ENCODE data around the gene TMIGD1.

TMIGD1 gene

GRCh38 chr17:30292286-30292858 is 41.5 kb downstream of the TMIGD1 start:
- DNase-seq (ENCODE audit: insufficient read length, low spot score) (no peak), FAIRE-seq (peak; percentile 77)

GRCh38 chr17:30291543-30292285 is 42.1 kb downstream of the TMIGD1 start, which contains the start of gene BLMH:
Gene BLMH, minus strand, starts transcription at chr17:30291944. Its CDS starts 125 bp downstream, at chr17:30291819.
- FAIRE-seq (no peak), DNase-seq (ENCODE audit: insufficient read length, low spot score) (peak; percentile 88)

DNA sequence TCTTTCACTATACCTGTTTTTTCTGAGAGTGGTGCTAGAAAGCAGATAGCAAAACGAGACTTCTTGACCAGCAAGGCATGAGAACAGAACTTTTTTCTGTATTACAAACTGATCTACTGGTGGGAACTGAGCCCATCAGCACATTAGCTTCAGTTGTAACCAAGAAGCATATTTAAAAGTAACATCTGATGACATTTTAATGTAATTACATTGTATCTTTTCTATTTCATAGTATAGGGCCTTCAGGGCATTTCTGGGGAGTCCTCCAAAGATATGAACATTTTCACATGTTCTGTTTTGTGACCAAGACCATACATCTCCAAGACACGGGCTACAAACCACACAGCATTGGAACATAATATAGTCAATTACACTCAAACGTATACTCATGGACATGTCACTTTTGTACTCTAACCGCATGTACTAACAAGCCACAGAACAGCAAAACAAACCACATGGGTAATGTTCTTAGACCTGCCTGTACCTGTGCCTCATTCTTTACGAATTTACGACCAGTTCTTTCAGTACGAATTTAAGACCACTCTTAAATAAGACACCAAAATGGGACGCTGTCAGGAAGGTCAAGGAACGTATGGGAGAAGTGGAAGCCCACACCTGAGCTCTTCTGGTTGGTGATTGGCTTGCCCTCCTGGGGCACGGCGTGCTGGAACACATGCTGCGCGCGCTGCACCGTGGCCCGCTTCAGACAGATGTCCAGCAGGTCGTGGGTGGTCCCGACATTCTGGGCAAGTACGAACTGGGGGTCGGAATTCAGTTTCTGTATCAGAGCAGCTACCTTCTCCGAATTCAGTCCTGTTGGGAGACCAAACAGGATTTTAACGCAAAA is 42.9 kb downstream of the TMIGD1 start:
- DNase-seq (ENCODE audit: insufficient read length, low spot score) = peak; percentile 26

GRCh38 chr17:30290077-30290476 is 43.8 kb downstream of the TMIGD1 start:
- DNase-seq (ENCODE audit: insufficient read length, low spot score) = no peak
- no peak for FAIRE-seq

More for the DNA sequence above, 42.9 kb downstream of the TMIGD1 start:
- peak; percentile 89 for FAIRE-seq

DNA sequence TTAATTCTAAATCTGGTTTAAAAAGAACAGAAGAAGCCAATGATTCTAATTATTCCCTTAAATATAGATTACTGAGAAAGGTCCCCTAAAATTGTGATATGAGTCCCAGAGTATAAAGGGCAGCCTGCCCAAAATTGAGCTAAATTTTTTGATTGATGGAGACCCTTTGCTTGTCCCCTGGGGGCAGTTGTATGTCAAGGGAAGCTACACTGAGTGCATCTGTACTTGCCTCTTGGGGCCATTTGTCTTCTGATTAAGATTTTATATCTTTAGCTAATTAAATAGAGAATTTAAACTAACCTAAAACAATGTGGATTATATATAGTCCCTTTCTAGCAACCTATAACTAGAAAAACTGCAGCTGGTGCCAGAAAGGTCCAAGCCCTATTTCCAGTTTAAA is 54.7 kb downstream of the TMIGD1 start:
- no peak for DNase-seq (ENCODE audit: insufficient read length, low spot score)
- no peak for FAIRE-seq

DNA sequence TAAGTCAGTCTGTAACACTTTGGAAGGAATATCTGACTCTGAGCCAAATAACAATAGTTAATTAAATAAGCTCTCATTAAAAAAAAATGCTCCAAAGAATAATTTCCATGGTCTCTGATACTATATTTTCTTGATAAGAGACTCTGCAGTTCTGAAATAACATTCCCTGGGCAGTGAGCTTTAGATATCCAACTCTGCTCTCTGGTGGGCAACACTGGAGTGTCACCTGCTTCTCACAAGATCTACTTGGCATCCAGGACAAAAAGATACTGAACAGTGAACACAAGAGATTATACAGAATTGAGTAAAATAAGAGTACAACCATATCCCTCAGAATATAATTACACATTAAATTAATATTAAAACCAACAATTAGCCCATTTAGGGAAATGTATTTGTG is 55.8 kb downstream of the TMIGD1 start:
- DNase-seq (ENCODE audit: insufficient read length, low spot score) = no peak

DNA sequence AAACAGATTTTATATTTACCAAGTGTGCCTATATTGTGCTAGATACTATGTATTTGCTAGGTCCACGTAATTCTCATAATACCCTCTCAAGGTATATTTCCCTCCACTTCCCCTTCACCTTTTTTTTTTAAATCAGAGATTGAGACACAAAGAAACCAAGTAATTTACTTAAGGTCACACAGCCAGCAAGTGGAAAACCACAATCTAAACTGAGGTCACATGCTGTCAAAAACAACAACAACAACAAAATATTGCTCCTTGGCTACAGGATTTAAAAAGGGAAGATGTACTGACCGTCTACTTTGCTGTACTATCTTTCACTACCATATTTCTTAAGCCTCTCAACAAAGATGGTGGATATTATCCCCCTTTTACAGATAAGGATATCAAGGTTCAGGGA is 57.9 kb downstream of the TMIGD1 start:
- DNase-seq (ENCODE audit: insufficient read length, low spot score) = no peak
- FAIRE-seq = no peak

More for the DNA sequence above, 55.8 kb downstream of the TMIGD1 start:
- peak; percentile 21 for FAIRE-seq

DNA sequence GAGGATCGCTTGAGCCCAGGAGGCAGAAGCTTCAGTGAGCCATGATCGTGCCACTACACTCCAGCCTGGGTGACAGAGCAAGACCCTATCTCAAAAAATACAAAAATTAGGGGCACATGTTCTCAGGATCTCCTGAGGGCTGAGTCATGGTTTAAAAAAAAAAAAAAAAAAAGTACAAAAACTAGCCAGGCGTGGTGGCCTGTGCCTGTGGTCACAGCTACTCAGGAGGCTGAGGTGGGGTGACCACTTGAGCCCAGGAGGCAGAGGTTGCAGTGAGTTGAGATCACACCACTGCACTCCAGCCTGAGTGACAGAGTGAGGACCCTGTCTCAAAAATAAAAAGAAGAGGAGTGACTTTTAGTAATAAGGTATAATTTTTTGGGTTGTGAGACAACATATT is 59.0 kb downstream of the TMIGD1 start:
- DNase-seq (ENCODE audit: insufficient read length, low spot score) (no peak), FAIRE-seq (no peak)

DNA sequence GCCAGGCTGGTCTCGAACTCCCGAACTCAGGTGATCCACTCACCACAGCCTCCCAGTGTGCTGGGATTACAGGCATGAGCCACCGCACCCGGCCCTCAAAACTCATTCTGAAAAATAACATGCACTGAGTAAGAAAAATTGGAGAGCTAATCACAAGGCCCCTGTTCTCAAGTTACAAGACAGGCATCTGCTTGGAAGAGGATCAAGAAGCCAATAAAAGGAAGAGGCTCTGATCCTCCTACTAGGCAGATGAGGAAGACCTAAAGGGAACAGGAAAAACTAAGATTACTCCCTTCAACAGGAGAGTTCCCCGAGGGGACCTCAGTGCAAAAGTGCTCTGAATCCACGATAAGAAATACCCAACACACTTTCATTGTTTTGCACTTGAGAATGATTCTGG is 60.5 kb downstream of the TMIGD1 start:
- FAIRE-seq = no peak
- DNase-seq (ENCODE audit: insufficient read length, low spot score) = no peak

GRCh38 chr17:30271102-30271501 is 62.8 kb downstream of the TMIGD1 start:
- FAIRE-seq (no peak), DNase-seq (ENCODE audit: insufficient read length, low spot score) (no peak)

- FAIRE-seq = no peak
These were observed 66.2 kb downstream of the TMIGD1 start for GRCh38 chr17:30267625-30268024.

More at GRCh38 chr17:30267625-30268024, 66.2 kb downstream of the TMIGD1 start:
- DNase-seq (ENCODE audit: insufficient read length, low spot score) = no peak
